GM23338 (cell line): Measurements from ENCODE around the gene F12. TPM values are rescaled to one million over a fixed set of nuclear protein-coding genes. Genes with fewer than 3 reads are reported as not detected.

ENCODE experiments used
- ATAC-seq: fragments of 200-7000 bp; cut with Tn5 transposase; 3 replicates; pipeline ENCODE4 v1.9.1; 2020
- DNase-seq: peaks from one replicate; pipeline ENCODE4 v3.0.0-alpha.2; 2015; ENCODE audit warnings: low spot score
- H2AFZ ChIP-seq: fragments of 200-600 bp; sonication (generic); 2 replicates; pipeline ENCODE4 v1.8.0; 2016; ENCODE audit warnings: antibody characterized with exemption, mild to moderate bottlenecking, moderate library complexity
- H3F3A ChIP-seq: fragments of 200-600 bp; sonication (generic); replicated peaks from 2 replicates; pipeline ENCODE4 v1.8.0; 2017; ENCODE audit warnings: antibody characterized with exemption, mixed run types, low read depth
- H3K27ac ChIP-seq: fragments of 200-600 bp; sonication (generic); 2 replicates; pipeline ENCODE4 v1.6.1; 2016; ENCODE audit warnings: low read depth
- H3K27me3 ChIP-seq: fragments of 200-600 bp; sonication (generic); 2 replicates; pipeline ENCODE4 v1.8.0; 2016; ENCODE audit warnings: mild to moderate bottlenecking, mixed run types, moderate library complexity; ENCODE audit not compliant: insufficient read depth
- H3K36me3 ChIP-seq: fragments of 200-600 bp; sonication (generic); 2 replicates; pipeline ENCODE4 v1.8.0; 2016; ENCODE audit warnings: mild to moderate bottlenecking; ENCODE audit not compliant: insufficient read depth
- H3K4me1 ChIP-seq: fragments of 200-600 bp; sonication (generic); 2 replicates; pipeline ENCODE4 v1.8.0; 2016; ENCODE audit warnings: mild to moderate bottlenecking, moderate library complexity; ENCODE audit not compliant: insufficient read depth
- H3K4me2 ChIP-seq: fragments of 200-600 bp; sonication (generic); 2 replicates; pipeline ENCODE4 v1.7.1; 2017; ENCODE audit warnings: mixed run types
- H3K4me3 ChIP-seq: fragments of 200-600 bp; sonication (generic); 2 replicates; pipeline ENCODE4 v1.6.1; 2016; ENCODE audit warnings: mixed run types
- H3K79me2 ChIP-seq: fragments of 200-600 bp; sonication (generic); replicated peaks from 2 replicates; pipeline ENCODE4 v1.8.0; 2017; ENCODE audit warnings: mild to moderate bottlenecking; ENCODE audit not compliant: insufficient read depth
- H3K9me2 ChIP-seq: fragments of 200-600 bp; sonication (generic); 2 replicates; pipeline ENCODE4 v1.8.0; 2017; ENCODE audit not compliant: insufficient read depth
- H4K20me1 ChIP-seq: fragments of 200-600 bp; sonication (generic); replicated peaks from 2 replicates; pipeline ENCODE4 v1.8.0; 2017; ENCODE audit warnings: mild to moderate bottlenecking; ENCODE audit not compliant: insufficient read depth
- H3K27ac Mint-ChIP-seq: 2 replicates; pipeline ENCODE4 v1.8.0; 2020; ENCODE audit warnings: inconsistent platforms, mild to moderate bottlenecking, moderate library complexity, mixed read lengths
- H3K27me3 Mint-ChIP-seq: 3 replicates; pipeline ENCODE4 v1.8.0; 2022; ENCODE audit warnings: low read depth, mild to moderate bottlenecking, moderate library complexity, mixed read lengths, inconsistent platforms; ENCODE audit not compliant: insufficient read depth, poor library complexity
- H3K36me3 Mint-ChIP-seq: 3 replicates; pipeline ENCODE4 v1.8.0; 2021; ENCODE audit warnings: low read depth, mild to moderate bottlenecking, inconsistent platforms, moderate library complexity, mixed read lengths
- H3K4me1 Mint-ChIP-seq: 3 replicates; pipeline ENCODE4 v1.8.0; 2020; ENCODE audit warnings: mild to moderate bottlenecking, inconsistent platforms, mixed read lengths
- H3K4me3 Mint-ChIP-seq: 3 replicates; pipeline ENCODE4 v1.8.0; 2021; ENCODE audit warnings: moderate library complexity, mild to moderate bottlenecking, inconsistent platforms, mixed read lengths
- H3K9me3 Mint-ChIP-seq: 3 replicates; pipeline ENCODE4 v1.8.0; 2020; ENCODE audit warnings: moderate library complexity, mild to moderate bottlenecking, inconsistent platforms, mixed read lengths
- CREB1 ChIP-seq: fragments of 250-450 bp; sonication (Bioruptor Pico); IDR thresholded peaks from 2 replicates; pipeline ENCODE4 v1.5.0; 2020; ENCODE audit warnings: low read depth, mild to moderate bottlenecking, moderate library complexity
- ETS1 ChIP-seq: IDR thresholded peaks from 2 replicates; pipeline ENCODE4 v1.6.1; 2016; ENCODE audit warnings: antibody characterized with exemption
- EZH2 ChIP-seq: fragments of 200-600 bp; sonication (generic); IDR thresholded peaks from one replicate; pipeline ENCODE4 v1.8.0; 2017; ENCODE audit warnings: antibody characterized with exemption, mild to moderate bottlenecking, low read depth; ENCODE audit not compliant: unreplicated experiment
- EZH2phosphoT487 ChIP-seq: fragments of 200-600 bp; sonication (generic); IDR thresholded peaks from one replicate; pipeline ENCODE4 v1.8.1; 2018; ENCODE audit warnings: antibody characterized with exemption; ENCODE audit not compliant: unreplicated experiment
- JUNB ChIP-seq: IDR thresholded peaks from one replicate; pipeline ENCODE4 v1.6.1; 2016; ENCODE audit warnings: antibody characterized with exemption; ENCODE audit not compliant: unreplicated experiment
- NANOG ChIP-seq: IDR thresholded peaks from 2 replicates; pipeline ENCODE4 v1.6.1; 2016; ENCODE audit warnings: antibody characterized with exemption, borderline replicate concordance
- POLR2AphosphoS5 ChIP-seq: IDR thresholded peaks from 2 replicates; pipeline ENCODE4 v1.6.1; 2016; ENCODE audit warnings: antibody characterized with exemption, low read depth
- ZNF114 ChIP-seq: fragments of 250-450 bp; sonication (Bioruptor Pico); IDR thresholded peaks from 2 replicates; pipeline ENCODE4 v1.5.0; 2020; ENCODE audit warnings: mild to moderate bottlenecking, moderate library complexity
- polyA plus RNA-seq: library from polyadenylated mRNA; unstranded; fragments of >200 nt; fragmentation: Nextera tagmentation; extraction: Ambion mirVana; gene quantifications from 2 replicates; pipeline ENCODE4 v1.2.1, GENCODE V29; 2016
- total RNA-seq: library from RNA; depleted of rRNA; stranded (reverse); fragments of >200 nt; shearing (Covaris generic); gene quantifications from 2 replicates; pipeline ENCODE4 v1.2.3, GENCODE V29; 2014
- TF ChIP-seq, protein P1 (sequence below), 2 experiments: fragments of 200-600 bp in 1 of 2; sonication (generic) in 1 of 2; conservative IDR thresholded peaks; 2 replicates each; pipeline versions ENCODE4 v1.5.1 to v1.6.1; 2016 to 2017; ENCODE audit warnings: antibody characterized with exemption in 2 of 2, low read depth in 2 of 2, mild to moderate bottlenecking in 2 of 2, moderate library complexity in 1 of 2
- TF ChIP-seq, protein P2 (sequence below): IDR thresholded peaks from one replicate; pipeline ENCODE4 v1.6.1; 2018; ENCODE audit warnings: antibody characterized with exemption; ENCODE audit not compliant: unreplicated experiment

F12 gene
- total and polyA plus RNA-seq, 2 experiments from 2014 or later, result 2.9 to 8.0 TPM

- H2AFZ ChIP-seq, result peak overlapping the region; percentile 95
- ATAC-seq (peak; percentile 45), DNase-seq (peak; percentile 87)
- H3K9me2 ChIP-seq, result no peaks in the 10 kb centered on the region
- no peak overlapping the region for H3K27ac ChIP-seq
- peak overlapping the region; percentile 40; the same call in 1 of the 2 replicates for H3K27ac Mint-ChIP-seq
- H4K20me1 ChIP-seq, result no peaks in the 10 kb centered on the region
- peaks cover 37% of the 10 kb centered on the region for H3K4me1 ChIP-seq
- H3K27me3 ChIP-seq, result peaks cover 11% of the 10 kb centered on the region
- H3K4me3 Mint-ChIP-seq, result peak overlapping the region; percentile 76
- no peaks in the 10 kb centered on the region for H3K36me3 ChIP-seq
- H3K36me3 Mint-ChIP-seq, result no peaks in the 10 kb centered on the region
- H3K27me3 Mint-ChIP-seq, result peaks cover 22% of the 10 kb centered on the region
- H3K79me2 ChIP-seq, result no peaks in the 10 kb centered on the region
- H3K4me1 Mint-ChIP-seq, result peaks cover 33% of the 10 kb centered on the region
- peak overlapping the region; percentile 88 for H3K4me2 ChIP-seq
- TF ChIP-seq NANOG, result no peak
- TF ChIP-seq POLR2AphosphoS5, result peak; percentile 85
- 0 out of 2 replicates have a peak, but pooled peaks have one; percentile 7 for TF ChIP-seq CREB1
- H3K9me3 Mint-ChIP-seq, result no peaks in the 10 kb centered on the region
- peak overlapping the region; percentile 71 for H3K4me3 ChIP-seq
- H3F3A ChIP-seq, result peaks cover 17% of the 10 kb centered on the region; the same call in 1 of the 2 replicates
Observed at GRCh38 chr5:177362610-177363507, 46.5 kb downstream of the F12 start.

GRCh38 chr5:177362292-177362609 lies 47.1 kb downstream of the F12 start:
- Histone ChIP-seq H3F3A (peaks cover 17% of the 10 kb centered on the region; the same call in 1 of the 2 replicates), H3K4me1 (peaks cover 36% of the 10 kb centered on the region), H3K36me3 (no peaks in the 10 kb centered on the region), H3K4me2 (peak overlapping the region; percentile 88), H3K27ac (no peak overlapping the region), H2AFZ (peak overlapping the region; percentile 95), H3K4me3 (peak overlapping the region; percentile 71), H3K79me2 (no peaks in the 10 kb centered on the region), H4K20me1 (no peaks in the 10 kb centered on the region), H3K27me3 (peaks cover 5% of the 10 kb centered on the region), H3K9me2 (no peaks in the 10 kb centered on the region)
- H3K27ac Mint-ChIP-seq, result no peak overlapping the region
- no peaks in the 10 kb centered on the region for H3K36me3 Mint-ChIP-seq
- peaks cover 36% of the 10 kb centered on the region for H3K4me1 Mint-ChIP-seq
- no peak for ATAC-seq
- H3K9me3 Mint-ChIP-seq, result no peaks in the 10 kb centered on the region; the same call in 2 of the 3 replicates
- peaks cover 23% of the 10 kb centered on the region for H3K27me3 Mint-ChIP-seq
- peak overlapping the region; percentile 76 for H3K4me3 Mint-ChIP-seq
- no peak for DNase-seq
- TF ChIP-seq EZH2phosphoT487, result no peak
- no peak for TF ChIP-seq NANOG
- no peak for TF ChIP-seq EZH2
- TF ChIP-seq ZNF114 (CRISPR knock-in tag), result no peak
- TF ChIP-seq JUNB, result no peak
- TF ChIP-seq, protein P1, sequence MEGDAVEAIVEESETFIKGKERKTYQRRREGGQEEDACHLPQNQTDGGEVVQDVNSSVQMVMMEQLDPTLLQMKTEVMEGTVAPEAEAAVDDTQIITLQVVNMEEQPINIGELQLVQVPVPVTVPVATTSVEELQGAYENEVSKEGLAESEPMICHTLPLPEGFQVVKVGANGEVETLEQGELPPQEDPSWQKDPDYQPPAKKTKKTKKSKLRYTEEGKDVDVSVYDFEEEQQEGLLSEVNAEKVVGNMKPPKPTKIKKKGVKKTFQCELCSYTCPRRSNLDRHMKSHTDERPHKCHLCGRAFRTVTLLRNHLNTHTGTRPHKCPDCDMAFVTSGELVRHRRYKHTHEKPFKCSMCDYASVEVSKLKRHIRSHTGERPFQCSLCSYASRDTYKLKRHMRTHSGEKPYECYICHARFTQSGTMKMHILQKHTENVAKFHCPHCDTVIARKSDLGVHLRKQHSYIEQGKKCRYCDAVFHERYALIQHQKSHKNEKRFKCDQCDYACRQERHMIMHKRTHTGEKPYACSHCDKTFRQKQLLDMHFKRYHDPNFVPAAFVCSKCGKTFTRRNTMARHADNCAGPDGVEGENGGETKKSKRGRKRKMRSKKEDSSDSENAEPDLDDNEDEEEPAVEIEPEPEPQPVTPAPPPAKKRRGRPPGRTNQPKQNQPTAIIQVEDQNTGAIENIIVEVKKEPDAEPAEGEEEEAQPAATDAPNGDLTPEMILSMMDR (conservative IDR thresholded peaks at IDR 0.05; ENCODE audit: low read depth in 2 of 2), result no peak
- no peak for TF ChIP-seq CREB1
- no peak for TF ChIP-seq POLR2AphosphoS5
- TF ChIP-seq ETS1, result no peak
- TF ChIP-seq, protein P2, sequence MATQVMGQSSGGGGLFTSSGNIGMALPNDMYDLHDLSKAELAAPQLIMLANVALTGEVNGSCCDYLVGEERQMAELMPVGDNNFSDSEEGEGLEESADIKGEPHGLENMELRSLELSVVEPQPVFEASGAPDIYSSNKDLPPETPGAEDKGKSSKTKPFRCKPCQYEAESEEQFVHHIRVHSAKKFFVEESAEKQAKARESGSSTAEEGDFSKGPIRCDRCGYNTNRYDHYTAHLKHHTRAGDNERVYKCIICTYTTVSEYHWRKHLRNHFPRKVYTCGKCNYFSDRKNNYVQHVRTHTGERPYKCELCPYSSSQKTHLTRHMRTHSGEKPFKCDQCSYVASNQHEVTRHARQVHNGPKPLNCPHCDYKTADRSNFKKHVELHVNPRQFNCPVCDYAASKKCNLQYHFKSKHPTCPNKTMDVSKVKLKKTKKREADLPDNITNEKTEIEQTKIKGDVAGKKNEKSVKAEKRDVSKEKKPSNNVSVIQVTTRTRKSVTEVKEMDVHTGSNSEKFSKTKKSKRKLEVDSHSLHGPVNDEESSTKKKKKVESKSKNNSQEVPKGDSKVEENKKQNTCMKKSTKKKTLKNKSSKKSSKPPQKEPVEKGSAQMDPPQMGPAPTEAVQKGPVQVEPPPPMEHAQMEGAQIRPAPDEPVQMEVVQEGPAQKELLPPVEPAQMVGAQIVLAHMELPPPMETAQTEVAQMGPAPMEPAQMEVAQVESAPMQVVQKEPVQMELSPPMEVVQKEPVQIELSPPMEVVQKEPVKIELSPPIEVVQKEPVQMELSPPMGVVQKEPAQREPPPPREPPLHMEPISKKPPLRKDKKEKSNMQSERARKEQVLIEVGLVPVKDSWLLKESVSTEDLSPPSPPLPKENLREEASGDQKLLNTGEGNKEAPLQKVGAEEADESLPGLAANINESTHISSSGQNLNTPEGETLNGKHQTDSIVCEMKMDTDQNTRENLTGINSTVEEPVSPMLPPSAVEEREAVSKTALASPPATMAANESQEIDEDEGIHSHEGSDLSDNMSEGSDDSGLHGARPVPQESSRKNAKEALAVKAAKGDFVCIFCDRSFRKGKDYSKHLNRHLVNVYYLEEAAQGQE, result no peak
